ENCODE results near the gene P2RY8. TPM values are rescaled to one million over a fixed set of nuclear protein-coding genes. Genes with fewer than 3 reads are reported as not detected.

Gene P2RY8
- total and polyA plus RNA-seq, 2 donors: 0.26 to 2.6 TPM

DNA sequence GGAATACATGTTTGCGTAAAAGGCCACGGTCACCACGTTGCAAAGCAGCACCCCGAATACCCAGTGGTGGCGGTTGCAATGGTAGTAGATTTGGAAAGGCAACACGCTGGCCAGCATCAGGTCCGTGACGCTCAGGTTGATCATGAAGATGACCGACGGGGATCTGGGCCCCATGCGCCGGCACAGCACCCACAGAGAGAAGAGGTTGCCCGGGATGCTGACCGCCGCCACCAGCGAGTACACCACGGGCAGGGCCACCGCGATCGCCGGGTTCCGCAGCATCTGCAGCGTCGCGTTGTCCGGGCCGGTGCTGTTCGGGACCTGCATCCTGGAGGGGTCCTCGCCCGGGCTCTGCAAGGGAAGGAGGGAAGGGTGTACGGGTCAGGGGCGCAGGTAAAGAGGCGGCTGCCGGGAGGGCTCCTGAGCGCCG lies 70.7 kb downstream of the P2RY8 start:
- Histone ChIP-seq H3K4me1 (ENCODE audit: insufficient read depth) (no peaks in the 10 kb centered on the region), H3K4me3 (ENCODE audit: low read depth, low read length) (no peak overlapping the region), H3K36me3 (ENCODE audit: insufficient read depth) (no peaks in the 10 kb centered on the region), H3K27ac (ENCODE audit: low read depth) (no peak overlapping the region)
- no peak for DNase-seq (ENCODE audit: extremely low spot score)
- 64% methylated on average over 36 of the region's 36 CpGs for whole genome bisulfite sequencing

GRCh38 chrX:1465286-1466231 lies 71.4 kb downstream of the P2RY8 start:
- DNase-seq (ENCODE audit: extremely low spot score): no peak
- Histone ChIP-seq H3K4me3 (ENCODE audit: low read depth, low read length) (no peak overlapping the region), H3K36me3 (ENCODE audit: insufficient read depth) (no peaks in the 10 kb centered on the region), H3K27ac (ENCODE audit: low read depth) (no peak overlapping the region), H3K4me1 (ENCODE audit: insufficient read depth) (no peaks in the 10 kb centered on the region)
- WGBS: 59% methylated on average over 75 of the region's 75 CpGs

GRCh38 chrX:1464971-1465285 lies 72.1 kb downstream of the P2RY8 start:
- 76% methylated on average over 12 of the region's 12 CpGs for WGBS

GRCh38 chrX:1464041-1464970 lies 72.7 kb downstream of the P2RY8 start:
- Histone ChIP-seq H3K27ac (ENCODE audit: low read depth) (no peak overlapping the region), H3K4me3 (ENCODE audit: low read depth, low read length) (no peak overlapping the region), H3K4me1 (ENCODE audit: insufficient read depth) (no peaks in the 10 kb centered on the region), H3K36me3 (ENCODE audit: insufficient read depth) (no peaks in the 10 kb centered on the region)
- DNase-seq (ENCODE audit: extremely low spot score): no peak
- 79% methylated on average over 24 of the region's 24 CpGs for WGBS

More at GRCh38 chrX:1464971-1465285, 72.1 kb downstream of the P2RY8 start:
- no peaks in the 10 kb centered on the region for H3K4me1 ChIP-seq (ENCODE audit: insufficient read depth)
- H3K4me3 ChIP-seq (ENCODE audit: low read depth, low read length): no peak overlapping the region
- H3K27ac ChIP-seq (ENCODE audit: low read depth): no peak overlapping the region
- H3K36me3 ChIP-seq (ENCODE audit: insufficient read depth): no peaks in the 10 kb centered on the region
- no peak for DNase-seq (ENCODE audit: extremely low spot score)

GRCh38 chrX:1463581-1463980 lies 73.4 kb downstream of the P2RY8 start:
- no peak for DNase-seq (ENCODE audit: extremely low spot score)
- WGBS: 84% methylated on average over 5 of the region's 5 CpGs
- Histone ChIP-seq H3K27ac (ENCODE audit: low read depth) (no peak overlapping the region), H3K4me3 (ENCODE audit: low read depth, low read length) (no peak overlapping the region), H3K36me3 (ENCODE audit: insufficient read depth) (no peaks in the 10 kb centered on the region), H3K4me1 (ENCODE audit: insufficient read depth) (no peaks in the 10 kb centered on the region)

DNA sequence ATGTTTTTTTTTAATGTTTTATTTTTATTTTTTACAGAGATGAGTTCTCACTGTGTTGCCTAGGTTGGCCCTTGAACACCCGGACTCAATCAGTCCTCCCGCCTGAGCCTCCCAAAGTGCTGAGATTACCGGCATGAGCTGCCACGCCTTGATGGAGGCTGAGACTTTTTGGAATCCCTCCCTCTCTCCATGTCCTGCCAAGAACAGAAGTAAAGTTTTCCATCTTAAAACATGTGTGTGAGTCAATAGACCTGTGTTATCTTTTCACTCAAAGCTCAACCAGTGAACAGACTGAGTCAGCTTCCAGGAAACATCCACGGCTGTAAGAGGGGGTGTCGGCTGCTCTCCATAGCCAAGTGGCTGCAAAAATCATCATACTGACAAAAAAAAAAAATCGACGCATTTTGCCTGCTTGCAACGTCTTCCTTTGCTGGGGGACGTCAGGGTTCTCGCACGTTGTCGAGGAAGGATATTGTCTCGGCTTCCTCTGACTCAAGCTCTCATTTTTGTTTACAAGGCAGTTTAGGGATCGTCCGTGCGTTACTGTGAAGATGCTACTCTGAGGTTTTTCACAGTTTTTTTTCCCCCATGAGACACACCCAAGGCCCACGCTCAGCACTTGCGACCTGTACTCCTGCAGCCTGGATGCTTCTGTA lies 74.3 kb downstream of the P2RY8 start:
- Histone ChIP-seq H3K36me3 (ENCODE audit: insufficient read depth) (no peaks in the 10 kb centered on the region), H3K27ac (ENCODE audit: low read depth) (no peak overlapping the region), H3K4me3 (ENCODE audit: low read depth, low read length) (no peak overlapping the region), H3K4me1 (ENCODE audit: insufficient read depth) (no peaks in the 10 kb centered on the region)
- 57% methylated on average over 19 of the region's 19 CpGs for WGBS
- no peak for DNase-seq (ENCODE audit: extremely low spot score)

DNA sequence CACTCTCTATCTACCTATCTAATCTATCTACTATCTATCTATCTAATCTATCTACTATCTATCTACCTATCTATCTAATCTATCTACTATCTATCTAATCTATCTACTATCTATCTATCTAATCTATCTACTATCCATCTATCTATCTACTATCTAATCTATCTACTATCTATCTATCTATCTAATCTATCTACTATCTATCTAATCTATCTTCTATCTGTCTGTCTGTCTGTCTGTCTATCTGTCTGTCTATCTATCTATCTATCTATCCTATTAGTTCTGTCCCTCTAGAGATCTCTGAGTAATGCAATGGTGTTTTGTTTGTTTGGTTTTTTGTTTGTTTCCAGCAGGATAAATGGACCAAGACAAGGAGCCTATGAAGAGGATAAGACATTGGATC lies 74.9 kb downstream of the P2RY8 start:
- Histone ChIP-seq H3K27ac (ENCODE audit: low read depth) (no peak overlapping the region), H3K4me3 (ENCODE audit: low read depth, low read length) (no peak overlapping the region), H3K36me3 (ENCODE audit: insufficient read depth) (no peaks in the 10 kb centered on the region), H3K4me1 (ENCODE audit: insufficient read depth) (no peaks in the 10 kb centered on the region)
- DNase-seq (ENCODE audit: extremely low spot score): no peak

GRCh38 chrX:1455948-1456280 lies 81.1 kb downstream of the P2RY8 start:
- WGBS: 73% methylated on average over 3 of the region's 3 CpGs

DNA sequence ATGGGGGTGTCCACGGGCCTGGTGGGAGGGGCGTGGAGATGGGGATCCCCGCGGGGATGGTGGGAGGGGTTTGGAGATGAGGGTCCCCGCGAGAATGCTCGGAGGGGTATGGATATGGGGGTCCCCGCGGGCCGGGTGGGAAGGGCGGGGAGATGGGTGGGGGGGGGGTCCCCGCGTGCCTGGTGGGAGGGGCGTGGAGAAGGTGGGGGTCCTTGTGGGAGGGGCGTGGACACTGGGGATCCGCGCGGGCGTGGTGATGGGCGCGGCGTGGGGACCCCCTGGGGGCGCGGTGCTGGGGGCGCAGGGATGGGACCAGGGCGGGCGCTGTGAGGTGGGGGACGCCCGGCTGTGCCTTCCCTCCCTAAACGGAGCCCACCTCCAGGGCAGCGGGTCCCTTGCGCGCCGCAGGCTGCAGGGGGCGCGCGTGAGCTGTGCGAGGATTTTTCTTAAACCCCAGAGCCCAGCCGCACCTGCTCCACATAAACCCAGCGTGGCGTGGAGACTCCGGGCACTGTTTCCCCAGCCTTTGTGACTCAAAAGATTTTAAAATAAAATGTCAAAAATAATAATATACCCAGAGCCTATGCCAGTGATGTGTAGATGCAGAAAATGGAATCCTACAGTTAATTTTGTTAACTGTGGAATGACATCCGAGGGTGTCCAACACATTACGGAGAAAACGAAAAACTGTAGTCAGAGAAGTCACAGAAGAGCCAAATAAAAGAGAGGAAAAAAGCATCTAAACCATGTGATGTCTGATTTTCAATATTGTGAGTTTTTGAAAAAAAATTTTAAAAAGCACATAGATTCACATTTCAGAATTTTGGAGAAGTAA lies 82.8 kb downstream of the P2RY8 start:
- 3% methylated on average over 45 of the region's 45 CpGs for WGBS
- Histone ChIP-seq H3K4me1 (ENCODE audit: insufficient read depth) (peaks cover 4% of the 10 kb centered on the region), H3K4me3 (ENCODE audit: low read depth, low read length) (peak overlapping the region; percentile 45), H3K27ac (ENCODE audit: low read depth) (no peak overlapping the region), H3K36me3 (ENCODE audit: insufficient read depth) (no peaks in the 10 kb centered on the region)
- no peak for DNase-seq (ENCODE audit: extremely low spot score)

More at GRCh38 chrX:1455948-1456280, 81.1 kb downstream of the P2RY8 start:
- Histone ChIP-seq H3K36me3 (ENCODE audit: insufficient read depth) (no peaks in the 10 kb centered on the region), H3K4me3 (ENCODE audit: low read depth, low read length) (no peak overlapping the region), H3K4me1 (ENCODE audit: insufficient read depth) (peaks cover 4% of the 10 kb centered on the region), H3K27ac (ENCODE audit: low read depth) (no peak overlapping the region)
- no peak for DNase-seq (ENCODE audit: extremely low spot score)

GRCh38 chrX:1453395-1453783 lies 83.6 kb downstream of the P2RY8 start:
- H3K4me3 ChIP-seq (ENCODE audit: low read depth, low read length): peak overlapping the region; percentile 63
- peaks cover 4% of the 10 kb centered on the region for H3K4me1 ChIP-seq (ENCODE audit: insufficient read depth)
- H3K27ac ChIP-seq (ENCODE audit: low read depth): peak overlapping the region; percentile 92
- H3K36me3 ChIP-seq (ENCODE audit: insufficient read depth): no peaks in the 10 kb centered on the region
- DNase-seq (ENCODE audit: extremely low spot score): no peak
- WGBS: under 1% methylated on average over 34 of the region's 34 CpGs

- Histone ChIP-seq H3K27ac (ENCODE audit: low read depth) (peak within 1 kb of the TSS; percentile 92), H3K4me1 (ENCODE audit: insufficient read depth) (peaks cover 4% of the 10 kb centered on the region), H3K36me3 (ENCODE audit: insufficient read depth) (no peaks in the 10 kb centered on the region), H3K4me3 (ENCODE audit: low read depth, low read length) (peak within 1 kb of the TSS; percentile 84)
- DNase-seq (ENCODE audit: extremely low spot score): peak; percentile 98
- under 1% methylated on average over 76 of the region's 76 CpGs for WGBS
Measured at GRCh38 chrX:1452516-1453394, 84.2 kb downstream of the P2RY8 start, which contains the start of gene ASMTL. TSS of gene ASMTL (minus strand) at chrX:1452909. CDS start at chrX:1452840, 69 bp downstream.

All from urinary bladder (tissue), 4 donors.